DMS153 treated with DMSO at 0.1 percent for 48 hours (cell line): ENCODE measurements around the gene SLFN11.
"Not testable (repeated sequence)": the region's sequence is repeated elsewhere in the genome, so short reads cannot be mapped to it uniquely, and the experiment has no call there.

Experiments
- DNase-seq: peaks from one replicate; lab custom pipeline; 2025; ENCODE audit not compliant: unreplicated experiment; lab: John Stamatoyannopoulos, UW

Gene SLFN11, protein sequence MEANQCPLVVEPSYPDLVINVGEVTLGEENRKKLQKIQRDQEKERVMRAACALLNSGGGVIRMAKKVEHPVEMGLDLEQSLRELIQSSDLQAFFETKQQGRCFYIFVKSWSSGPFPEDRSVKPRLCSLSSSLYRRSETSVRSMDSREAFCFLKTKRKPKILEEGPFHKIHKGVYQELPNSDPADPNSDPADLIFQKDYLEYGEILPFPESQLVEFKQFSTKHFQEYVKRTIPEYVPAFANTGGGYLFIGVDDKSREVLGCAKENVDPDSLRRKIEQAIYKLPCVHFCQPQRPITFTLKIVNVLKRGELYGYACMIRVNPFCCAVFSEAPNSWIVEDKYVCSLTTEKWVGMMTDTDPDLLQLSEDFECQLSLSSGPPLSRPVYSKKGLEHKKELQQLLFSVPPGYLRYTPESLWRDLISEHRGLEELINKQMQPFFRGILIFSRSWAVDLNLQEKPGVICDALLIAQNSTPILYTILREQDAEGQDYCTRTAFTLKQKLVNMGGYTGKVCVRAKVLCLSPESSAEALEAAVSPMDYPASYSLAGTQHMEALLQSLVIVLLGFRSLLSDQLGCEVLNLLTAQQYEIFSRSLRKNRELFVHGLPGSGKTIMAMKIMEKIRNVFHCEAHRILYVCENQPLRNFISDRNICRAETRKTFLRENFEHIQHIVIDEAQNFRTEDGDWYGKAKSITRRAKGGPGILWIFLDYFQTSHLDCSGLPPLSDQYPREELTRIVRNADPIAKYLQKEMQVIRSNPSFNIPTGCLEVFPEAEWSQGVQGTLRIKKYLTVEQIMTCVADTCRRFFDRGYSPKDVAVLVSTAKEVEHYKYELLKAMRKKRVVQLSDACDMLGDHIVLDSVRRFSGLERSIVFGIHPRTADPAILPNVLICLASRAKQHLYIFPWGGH

GRCh38 chr17:35373534-35373983, at the start of gene SLFN11:
SLFN11 (minus strand) TSS chr17:35373621; CDS start chr17:35363807, 9,814 bp downstream.
- DNase-seq = peak; percentile 93

DNA sequence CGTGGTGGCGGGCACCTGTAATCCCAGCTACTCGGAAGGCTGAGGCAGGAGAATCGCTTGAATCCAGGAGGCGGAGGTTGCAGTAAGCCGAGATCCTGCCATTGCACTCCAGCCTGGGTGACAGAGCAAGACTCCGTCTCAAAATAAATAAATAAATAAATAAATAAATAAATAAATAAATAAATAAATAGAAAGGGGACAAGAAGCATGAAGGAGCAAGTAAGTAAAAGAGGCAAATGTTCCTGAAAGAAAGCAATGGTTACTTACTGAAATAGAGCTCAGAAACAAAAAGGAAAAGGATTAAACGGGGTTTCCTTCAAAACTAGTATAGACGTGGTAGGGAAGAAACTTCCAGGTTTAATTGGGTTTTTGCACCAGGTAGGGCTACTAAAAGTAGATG, 47.6 kb upstream of the SLFN11 start:
- DNase-seq = not testable (repeated sequence)

DNA sequence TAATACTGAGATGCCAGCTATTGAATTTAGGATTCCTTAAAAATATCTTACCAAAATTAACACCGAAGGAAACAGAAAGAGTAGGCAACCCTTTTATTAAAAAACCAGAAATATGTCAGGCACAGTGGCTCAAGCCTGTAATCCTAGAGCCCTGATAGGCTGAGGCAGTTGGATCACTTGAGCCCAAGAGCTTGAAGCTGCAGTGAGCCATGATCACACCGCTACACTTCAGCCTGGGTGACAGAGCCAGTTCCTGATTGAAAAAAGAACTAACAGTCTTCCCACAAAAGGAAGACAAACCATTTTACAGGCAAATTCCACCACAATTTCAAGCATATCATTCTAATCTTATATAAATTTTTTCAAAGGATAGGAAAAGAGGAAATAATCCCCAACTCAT, 43.2 kb upstream of the SLFN11 start:
- DNase-seq = no peak

- DNase-seq = not testable (repeated sequence)
Measured at GRCh38 chr17:35414707-35415106, 41.3 kb upstream of the SLFN11 start.

GRCh38 chr17:35414247-35414646, 40.8 kb upstream of the SLFN11 start:
- no peak for DNase-seq

- no peak for DNase-seq
Measured at GRCh38 chr17:35407531-35407930, 34.1 kb upstream of the SLFN11 start.

- DNase-seq = no peak
Measured at GRCh38 chr17:35406568-35406967, 33.1 kb upstream of the SLFN11 start.

DNA sequence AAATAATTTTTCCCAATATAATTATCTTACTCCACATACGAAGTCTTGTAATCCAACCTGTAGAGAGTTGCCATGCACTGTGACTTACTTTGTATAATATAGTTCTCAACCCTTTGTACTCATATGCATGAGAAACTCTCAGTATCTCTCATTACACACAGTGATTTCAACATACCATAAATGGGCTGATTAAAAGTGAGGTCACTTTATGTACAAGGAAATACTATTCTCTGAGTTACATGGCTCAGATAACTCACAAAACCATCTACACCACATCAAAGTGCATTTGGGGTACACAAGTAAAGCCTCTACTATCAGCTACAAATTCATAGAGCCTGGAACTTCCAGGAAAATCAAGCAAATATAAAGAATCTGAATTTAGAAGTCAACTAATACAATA, 30.9 kb upstream of the SLFN11 start:
- DNase-seq = no peak

DNA sequence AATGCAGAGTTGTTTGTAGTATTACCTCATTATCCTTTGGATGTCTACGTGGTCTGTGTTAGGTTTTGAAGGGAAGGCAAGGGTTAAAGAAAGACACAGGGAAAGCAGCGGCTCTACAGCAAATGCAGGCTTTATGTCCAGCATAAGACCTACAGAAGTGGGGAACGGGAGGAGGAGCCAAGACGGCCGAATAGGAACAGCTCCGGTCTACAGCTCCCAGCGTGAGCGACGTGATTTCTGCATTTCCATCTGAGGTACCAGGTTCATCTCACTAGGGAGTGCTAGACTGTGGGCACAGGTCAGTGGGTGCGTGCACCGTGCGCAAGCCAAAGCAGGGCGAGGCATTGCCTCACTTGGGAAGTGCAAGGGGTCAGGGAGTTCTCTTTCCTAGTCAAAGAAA, 20.4 kb upstream of the SLFN11 start:
- not testable (repeated sequence) for DNase-seq

DNA sequence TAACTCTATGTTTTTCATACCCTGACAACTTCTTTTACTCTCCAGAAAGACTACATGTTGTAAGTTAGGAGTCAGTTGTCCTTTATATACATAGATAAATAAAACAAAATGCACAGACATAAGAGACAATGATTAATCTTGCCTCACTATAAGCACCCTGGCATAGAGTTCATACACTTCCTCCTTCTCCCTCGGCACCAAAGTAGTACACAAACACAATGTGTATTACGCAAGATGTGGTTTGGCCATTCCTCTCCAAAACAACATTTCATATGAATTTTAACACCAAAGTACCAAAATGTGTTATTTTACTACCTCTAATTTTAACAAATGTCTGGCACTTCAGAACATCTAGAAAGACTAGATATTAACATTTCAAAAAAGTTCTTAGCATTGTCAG, 17.2 kb upstream of the SLFN11 start:
- DNase-seq = no peak

- DNase-seq = no peak
Measured at GRCh38 chr17:35390156-35390555, 16.7 kb upstream of the SLFN11 start.

DNA sequence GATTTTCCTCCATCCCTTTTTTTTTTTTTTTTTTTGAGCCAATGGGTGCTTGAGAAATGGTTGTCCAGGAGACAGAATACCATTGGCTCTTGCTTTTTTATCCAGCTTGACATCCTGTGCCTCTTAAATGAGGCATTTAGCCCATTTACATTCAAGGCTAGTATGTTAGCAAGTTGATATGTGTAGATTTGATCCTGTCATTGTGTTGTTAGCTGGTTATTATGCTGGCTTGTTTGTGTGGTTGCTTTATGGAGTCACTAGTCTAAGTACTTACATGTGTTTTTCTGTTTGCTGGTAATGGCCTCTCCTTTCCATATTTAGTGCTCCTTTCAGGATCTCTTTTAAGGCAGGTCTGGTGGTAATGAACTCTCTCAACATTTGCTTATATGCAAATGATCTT, 14.1 kb upstream of the SLFN11 start:
- no peak for DNase-seq

GRCh38 chr17:35377706-35378105, 4.3 kb upstream of the SLFN11 start:
- DNase-seq = no peak

DNA sequence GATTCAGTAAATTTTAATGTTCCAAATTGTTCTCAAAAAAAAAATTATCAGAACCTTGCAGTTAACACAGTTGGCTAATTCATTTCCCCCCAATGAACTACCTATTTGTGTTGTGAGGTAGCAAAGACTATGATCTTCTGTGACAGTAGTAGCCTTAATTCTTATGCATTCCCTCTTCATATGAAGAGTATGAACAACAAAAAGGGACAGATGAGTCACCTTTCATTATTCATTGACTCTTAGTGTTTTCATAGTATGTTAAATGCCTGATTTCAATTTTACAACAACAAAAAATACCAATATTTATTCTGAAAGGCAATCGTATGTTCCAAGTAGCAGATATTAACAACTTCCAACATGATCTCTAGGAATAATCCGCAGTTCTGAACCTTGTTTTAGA, 3.6 kb upstream of the SLFN11 start:
- no peak for DNase-seq

- no peak for DNase-seq
Measured at GRCh38 chr17:35376245-35376644, 2.8 kb upstream of the SLFN11 start.

GRCh38 chr17:35374766-35375344, 1.4 kb upstream of the SLFN11 start:
- peak; percentile 28 for DNase-seq

DNA sequence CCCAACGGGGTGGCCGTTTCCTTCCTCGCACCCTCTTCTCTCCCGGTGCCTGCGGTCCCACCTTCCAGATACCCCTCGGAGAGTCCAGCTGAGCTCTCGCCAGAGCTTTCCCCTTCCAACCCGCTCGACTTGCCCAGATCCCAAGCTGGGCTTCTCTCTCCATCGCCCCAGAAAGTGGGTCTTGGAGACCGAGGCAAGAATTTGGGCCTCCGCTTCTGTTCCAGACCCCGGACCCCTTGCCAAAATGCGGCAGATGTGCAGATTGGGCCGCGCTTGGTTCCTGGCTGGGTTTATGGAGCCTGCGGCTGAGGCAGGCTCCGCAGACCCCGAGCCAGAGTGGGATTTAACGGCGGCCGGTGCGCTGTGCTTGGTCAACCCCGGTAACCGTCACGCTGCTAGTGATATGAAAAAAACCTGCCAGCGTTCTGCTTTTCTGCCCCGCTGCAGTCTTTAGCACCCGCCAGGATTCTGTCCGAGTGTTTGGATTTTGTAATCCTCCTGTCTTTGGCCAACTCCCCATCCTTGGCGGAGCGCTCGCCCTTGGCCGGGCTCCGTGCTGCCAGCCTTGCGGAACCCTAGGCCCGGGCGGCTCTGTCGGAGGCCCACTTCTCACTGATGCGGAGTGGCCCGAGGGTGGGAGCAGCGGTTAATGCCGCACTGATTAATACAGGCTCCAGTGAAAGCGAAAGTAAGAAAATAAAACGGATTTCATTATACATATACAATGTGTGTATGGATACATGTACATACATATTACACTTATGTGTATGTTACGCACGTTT, 754 bp upstream of the SLFN11 start:
- peak; percentile 67 for DNase-seq

GRCh38 chr17:35372846-35373533, 431 bp downstream of the SLFN11 start:
- DNase-seq = peak; percentile 13

DNA sequence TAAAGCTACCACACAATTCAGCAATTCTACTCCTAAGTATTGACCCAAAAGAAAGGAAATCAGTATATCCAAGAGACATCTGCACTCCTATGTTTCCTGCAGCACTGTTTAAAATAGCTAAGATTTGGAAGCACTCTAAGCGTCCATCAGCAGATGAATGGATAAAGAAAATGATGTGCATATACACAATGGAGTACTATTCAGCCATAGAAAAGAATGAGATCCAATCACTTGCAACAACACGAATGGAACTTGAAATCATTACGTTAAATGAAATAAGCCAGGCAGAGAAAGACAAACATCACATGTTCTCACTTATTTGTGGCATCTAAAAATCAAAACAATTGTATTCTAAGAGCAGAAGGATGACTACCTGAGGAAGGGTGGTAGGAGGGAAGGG, 1.5 kb downstream of the SLFN11 start:
- no peak for DNase-seq
